Kidney (tissue), 14 donors: ENCODE data around the gene MAPKAP1. TPM values are rescaled to one million over a fixed set of nuclear protein-coding genes. Genes with fewer than 3 reads are reported as not detected.
A peak's percentile ranks its signal among the peaks of the same experiment; 100 is the strongest.

Source experiments
- DNase-seq, 5 donors: peaks; one replicate each; pipeline ENCODE4 v3.0.0-alpha.2; 2013 to 2020
- FAIRE-seq: peaks from 2 replicates; lab custom pipeline; 2012; peaks lifted over from hg19 to GRCh38; lab: Jason Lieb, UNC
- H3K27ac ChIP-seq, 2 donors: one replicate each; pipeline ENCODE4 v1.7.0; 2013; ENCODE audit warnings: low read depth in 2 of 2, low read length in 2 of 2, inconsistent platforms in 1 of 2
- H3K27me3 ChIP-seq: one replicate; pipeline ENCODE4 v1.7.1; 2013; ENCODE audit warnings: low read length, inconsistent platforms; ENCODE audit not compliant: control insufficient read depth, insufficient read depth
- H3K36me3 ChIP-seq, 3 donors: one replicate each; pipeline versions ENCODE4 v1.7.0 to v1.7.1; 2013; ENCODE audit warnings: low read length in 3 of 3, control low read depth in 1 of 3, inconsistent platforms in 1 of 3; ENCODE audit not compliant: insufficient read depth in 3 of 3, control insufficient read depth in 2 of 3
- H3K4me1 ChIP-seq, 3 donors: one replicate each; pipeline versions ENCODE4 v1.7.0 to v1.7.1; 2013; ENCODE audit warnings: low read length in 3 of 3, inconsistent platforms in 1 of 3, low read depth in 1 of 3; ENCODE audit not compliant: control insufficient read depth in 2 of 3, insufficient read depth in 2 of 3
- H3K4me3 ChIP-seq, 3 donors: one replicate each; pipeline versions ENCODE4 v1.7.0 to v1.8.1; 2013; ENCODE audit warnings: low read length in 3 of 3, control low read depth in 1 of 3, inconsistent platforms in 1 of 3
- H3K9ac ChIP-seq, 3 donors: one replicate each; pipeline versions ENCODE4 v1.7.0 to v1.7.1; 2013; ENCODE audit warnings: low read length in 3 of 3, control low read depth in 1 of 3, inconsistent platforms in 1 of 3
- H3K9me3 ChIP-seq, 3 donors: one replicate each; pipeline versions ENCODE4 v1.7.0 to v1.7.1; 2013; ENCODE audit warnings: low read length in 3 of 3, control low read depth in 1 of 3, inconsistent platforms in 1 of 3; ENCODE audit not compliant: control insufficient read depth in 2 of 3, insufficient read depth in 1 of 3
- intact Hi-C: fragments of 100-400 bp; cut with DNase I; formaldehyde crosslinking; loops from one replicate; pipeline ENCODE4 v1.11.1; 2022
- polyA plus RNA-seq: library from polyadenylated mRNA; stranded (reverse); fragments of 350-450 nt; fragmentation: Illumina TruSeq; extraction: RNeasy Lipid Tissue Mini Kit (QIAGEN cat#74804); gene quantifications from one replicate; pipeline ENCODE4 v1.2.3, GENCODE V29; 2014; ENCODE audit warnings: low read depth, low replicate concordance; ENCODE audit not compliant: insufficient read depth
- total RNA-seq: library from RNA; stranded (reverse); fragmentation: NEBNext Ultra II Directional; extraction: Animal tissue kit (Norgen Biotek cat#: 25700); gene quantifications from one replicate; pipeline ENCODE4 v1.2.1, GENCODE V29; 2021
- TF ChIP-seq, protein P1 (sequence below): IDR thresholded peaks from 3 replicates; pipeline ENCODE4 v1.5.1; 2012; ENCODE audit warnings: mild to moderate bottlenecking, moderate library complexity, borderline replicate concordance; ENCODE audit not compliant: insufficient read depth; ENCODE audit errors: extremely low read depth
- donor health status: control.
- donor health status: control.
- donor health status: control.
- donor health status: control.
- donor health status: control.
- donor health status: DM: yes; HTN: yes; CAD: no.
- donor health status: Normal renal cell carcinoma (clear cell type).

The MAPKAP1 gene
- total and polyA plus RNA-seq, 2 donors from 2014 or later, result 70.5 to 99.4 TPM

DNA sequence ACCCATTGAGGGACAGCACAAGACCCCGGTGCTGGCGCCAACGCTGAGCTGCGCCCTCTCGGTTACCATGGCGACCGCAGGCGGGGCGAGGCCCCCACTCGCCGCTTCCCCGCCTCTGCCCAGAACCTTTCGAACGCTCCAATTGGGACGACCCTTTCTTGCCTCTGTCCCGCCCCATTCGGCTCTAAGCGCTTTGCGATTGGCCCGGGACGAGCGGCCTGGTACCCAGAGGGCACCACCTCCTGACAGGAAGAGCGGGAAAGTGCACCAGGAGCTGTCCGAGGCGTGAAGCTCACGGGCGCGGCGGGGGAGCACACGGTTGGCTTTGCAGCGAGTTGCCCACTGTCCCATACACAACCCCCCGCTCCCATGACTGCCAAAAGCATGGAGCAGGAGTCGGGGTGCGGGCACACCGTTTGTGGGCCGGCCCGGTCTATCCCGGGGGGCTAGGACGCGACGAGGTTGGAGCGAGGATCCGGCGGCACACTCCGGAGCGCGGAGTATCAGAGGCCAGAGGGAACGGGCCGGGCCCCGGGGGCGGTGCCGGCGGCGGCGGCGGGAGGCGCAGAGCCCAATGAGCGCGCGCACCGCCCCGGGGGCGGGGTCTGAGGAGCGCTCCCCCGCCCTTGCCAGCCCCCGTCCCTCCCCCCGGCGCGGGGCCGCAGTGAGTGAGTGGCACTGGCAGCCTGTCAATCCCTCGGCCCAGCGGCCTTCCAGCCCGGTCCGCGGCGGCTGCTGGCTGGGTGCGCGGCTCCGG lies 39.2 kb upstream of the MAPKAP1 start:
- Histone ChIP-seq H3K9me3 (no peaks in the 10 kb centered on the region), H3K4me1 (peaks cover 0 to 10% (median 0%) of the 10 kb centered on the region in 3 donors), H3K9ac (no peak overlapping the region), H3K27me3 (no peaks in the 10 kb centered on the region), H3K36me3 (no peaks in the 10 kb centered on the region), H3K27ac (peak overlapping the region in 1 of 2 donors; percentile 75), H3K4me3 (peak overlapping the region; percentile 56 to 74 (median 65))
- DNase-seq (peak; percentile 93 to 98 (median 96)), FAIRE-seq (no peak)
- intact Hi-C loops, result no loop called here
- TF ChIP-seq, protein P1, sequence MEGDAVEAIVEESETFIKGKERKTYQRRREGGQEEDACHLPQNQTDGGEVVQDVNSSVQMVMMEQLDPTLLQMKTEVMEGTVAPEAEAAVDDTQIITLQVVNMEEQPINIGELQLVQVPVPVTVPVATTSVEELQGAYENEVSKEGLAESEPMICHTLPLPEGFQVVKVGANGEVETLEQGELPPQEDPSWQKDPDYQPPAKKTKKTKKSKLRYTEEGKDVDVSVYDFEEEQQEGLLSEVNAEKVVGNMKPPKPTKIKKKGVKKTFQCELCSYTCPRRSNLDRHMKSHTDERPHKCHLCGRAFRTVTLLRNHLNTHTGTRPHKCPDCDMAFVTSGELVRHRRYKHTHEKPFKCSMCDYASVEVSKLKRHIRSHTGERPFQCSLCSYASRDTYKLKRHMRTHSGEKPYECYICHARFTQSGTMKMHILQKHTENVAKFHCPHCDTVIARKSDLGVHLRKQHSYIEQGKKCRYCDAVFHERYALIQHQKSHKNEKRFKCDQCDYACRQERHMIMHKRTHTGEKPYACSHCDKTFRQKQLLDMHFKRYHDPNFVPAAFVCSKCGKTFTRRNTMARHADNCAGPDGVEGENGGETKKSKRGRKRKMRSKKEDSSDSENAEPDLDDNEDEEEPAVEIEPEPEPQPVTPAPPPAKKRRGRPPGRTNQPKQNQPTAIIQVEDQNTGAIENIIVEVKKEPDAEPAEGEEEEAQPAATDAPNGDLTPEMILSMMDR, result no peak

DNA sequence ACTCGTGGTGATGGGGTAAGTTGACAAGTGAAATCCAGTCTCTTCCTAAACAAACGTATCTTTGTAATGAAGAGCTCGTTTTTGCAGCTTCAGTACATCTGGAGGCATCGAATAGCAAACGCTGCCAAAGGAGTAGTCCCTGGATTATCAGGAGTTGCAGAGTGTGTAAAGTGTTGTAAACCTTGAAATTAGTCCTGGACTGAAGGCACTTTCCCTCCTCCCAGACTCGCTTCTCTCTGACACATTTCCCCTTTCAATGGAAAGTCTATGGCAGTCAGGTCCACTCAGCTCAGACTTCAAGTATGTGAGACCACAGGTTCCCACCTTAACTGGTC lies 38.6 kb upstream of the MAPKAP1 start:
- Histone ChIP-seq H3K9me3 (no peaks in the 10 kb centered on the region), H3K4me3 (peak overlapping the region; percentile 46 to 74 (median 65)), H3K27me3 (no peaks in the 10 kb centered on the region), H3K9ac (no peak overlapping the region), H3K36me3 (no peaks in the 10 kb centered on the region), H3K27ac (peak overlapping the region in 1 of 2 donors; percentile 75), H3K4me1 (peaks cover 0 to 10% (median 0%) of the 10 kb centered on the region in 3 donors)
- DNase-seq, result peak in 1 of 5 donors; percentile 30
- TF ChIP-seq, protein P1, result no peak
- intact Hi-C loops, result no loop called here
- FAIRE-seq, result no peak

DNA sequence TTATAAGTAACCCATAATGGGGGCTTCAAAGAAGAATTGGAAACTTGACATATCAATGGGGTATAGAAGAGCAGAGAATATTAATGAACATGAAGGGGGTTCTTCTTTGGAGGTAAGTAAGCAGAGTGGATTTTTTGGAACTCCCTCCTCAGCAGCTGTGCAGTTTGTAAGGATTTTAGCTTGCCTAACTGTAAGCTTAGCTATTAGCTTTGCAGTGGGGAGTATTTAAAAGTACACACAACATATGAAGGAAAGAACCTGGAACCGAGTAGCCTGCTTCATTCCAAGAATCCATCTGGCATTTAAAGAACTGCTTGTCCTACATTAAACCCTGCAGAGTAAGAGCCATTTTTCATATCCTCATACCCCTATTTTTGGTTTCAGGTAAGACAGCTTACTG lies 38.0 kb upstream of the MAPKAP1 start:
- Histone ChIP-seq H3K9me3 (no peaks in the 10 kb centered on the region), H3K9ac (no peak overlapping the region), H3K36me3 (no peaks in the 10 kb centered on the region), H3K27ac (no peak overlapping the region), H3K27me3 (no peaks in the 10 kb centered on the region), H3K4me1 (peaks cover 0 to 10% (median 0%) of the 10 kb centered on the region in 3 donors), H3K4me3 (no peak overlapping the region)
- FAIRE-seq (no peak), DNase-seq (no peak)
- intact Hi-C loops, result no loop called here
- TF ChIP-seq, protein P1, result no peak
